Right lobe of liver (tissue), 4 donors: ENCODE results near the gene SYNE1.

ENCODE experiments used
- POLR2A ChIP-seq: fragments of 450-650 bp; IDR thresholded peaks from one replicate; pipeline ENCODE4 v1.6.1; 2017; ENCODE audit warnings: antibody characterized with exemption, mild to moderate bottlenecking
- TF ChIP-seq, protein P1 (sequence below), 4 donors: fragments of 200-600 bp in 3 of 4; fragments of 450-650 bp in 1 of 4; IDR thresholded peaks; one replicate each; pipeline versions ENCODE4 v1.5.1 to v1.8.0; 2016 to 2022; ENCODE audit warnings: antibody characterized with exemption in 4 of 4, mild to moderate bottlenecking in 2 of 4
- donor health status: DM: no; HTN: no; CAD: no.
- donor health status: DM: no; HTN: no; CAD: no.
- donor health status: DM: no; HTN: yes; CAD: no.

GRCh38 chr6:152166497-152166896, 470.7 kb downstream of the SYNE1 start:
- TF ChIP-seq, protein P1, sequence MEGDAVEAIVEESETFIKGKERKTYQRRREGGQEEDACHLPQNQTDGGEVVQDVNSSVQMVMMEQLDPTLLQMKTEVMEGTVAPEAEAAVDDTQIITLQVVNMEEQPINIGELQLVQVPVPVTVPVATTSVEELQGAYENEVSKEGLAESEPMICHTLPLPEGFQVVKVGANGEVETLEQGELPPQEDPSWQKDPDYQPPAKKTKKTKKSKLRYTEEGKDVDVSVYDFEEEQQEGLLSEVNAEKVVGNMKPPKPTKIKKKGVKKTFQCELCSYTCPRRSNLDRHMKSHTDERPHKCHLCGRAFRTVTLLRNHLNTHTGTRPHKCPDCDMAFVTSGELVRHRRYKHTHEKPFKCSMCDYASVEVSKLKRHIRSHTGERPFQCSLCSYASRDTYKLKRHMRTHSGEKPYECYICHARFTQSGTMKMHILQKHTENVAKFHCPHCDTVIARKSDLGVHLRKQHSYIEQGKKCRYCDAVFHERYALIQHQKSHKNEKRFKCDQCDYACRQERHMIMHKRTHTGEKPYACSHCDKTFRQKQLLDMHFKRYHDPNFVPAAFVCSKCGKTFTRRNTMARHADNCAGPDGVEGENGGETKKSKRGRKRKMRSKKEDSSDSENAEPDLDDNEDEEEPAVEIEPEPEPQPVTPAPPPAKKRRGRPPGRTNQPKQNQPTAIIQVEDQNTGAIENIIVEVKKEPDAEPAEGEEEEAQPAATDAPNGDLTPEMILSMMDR (IDR thresholded peaks at IDR 0.05): no peak
- no peak for TF ChIP-seq POLR2A
